ENCODE results near the gene BCL2L12.
"Not testable (repeated sequence)": the region's sequence is repeated elsewhere in the genome, so short reads cannot be mapped to it uniquely, and the experiment has no call there.

Gene BCL2L12

GRCh38 chr19:49718991-49719390 is 53.3 kb downstream of the BCL2L12 start:
- no peak for DNase-seq

GRCh38 chr19:49719420-49719819 is 53.7 kb downstream of the BCL2L12 start:
- DNase-seq = not testable (repeated sequence)

All from CD4-positive, alpha-beta T cell treated with Interferon gamma for 1 hour (primary cell).